SK-N-SH treated with all-trans-retinoic acid at 6 μM for 48 hours (cell line): ENCODE measurements around the gene GAMT.

Experiments
- ATAC-seq: fragments of 200-7000 bp; cut with Tn5 transposase; 3 replicates; pipeline ENCODE4 v1.9.1; 2020; ENCODE audit warnings: mild to moderate bottlenecking, moderate library complexity
- ARNTL ChIP-seq: fragments of 450-650 bp; formaldehyde crosslinking; IDR thresholded peaks from 2 replicates; pipeline ENCODE4 v1.5.0; 2020; ENCODE audit warnings: low read depth, mild to moderate bottlenecking, moderate library complexity, borderline replicate concordance
- CREB5 ChIP-seq: fragments of 250-450 bp; sonication (Bioruptor Pico); IDR thresholded peaks from 2 replicates; pipeline ENCODE4 v1.5.1; 2020; ENCODE audit warnings: low read depth, mild to moderate bottlenecking, moderate library complexity
- CSDC2 ChIP-seq: fragments of 250-450 bp; sonication (Bioruptor Pico); IDR thresholded peaks from 2 replicates; pipeline ENCODE4 v1.5.0; 2020; ENCODE audit warnings: mild to moderate bottlenecking, moderate library complexity
- CSRNP3 ChIP-seq: fragments of 250-450 bp; sonication (Bioruptor Pico); IDR thresholded peaks from 2 replicates; pipeline ENCODE4 v1.5.1; 2021; ENCODE audit warnings: mild to moderate bottlenecking, moderate library complexity
- ESRRG ChIP-seq: fragments of 250-450 bp; sonication (Bioruptor Pico); IDR thresholded peaks from 2 replicates; pipeline ENCODE4 v1.6.1; 2021; ENCODE audit warnings: mild to moderate bottlenecking
- GLIS3 ChIP-seq: fragments of 250-450 bp; sonication (Bioruptor Pico); IDR thresholded peaks from 2 replicates; pipeline ENCODE4 v1.5.0; 2020; ENCODE audit warnings: mild to moderate bottlenecking, moderate library complexity
- OSR1 ChIP-seq: fragments of 250-450 bp; sonication (Bioruptor Pico); IDR thresholded peaks from 2 replicates; pipeline ENCODE4 v1.8.0; 2022; ENCODE audit warnings: moderate library complexity, mild to moderate bottlenecking, inconsistent platforms
- PATZ1 ChIP-seq: fragments of 250-450 bp; sonication (Bioruptor Pico); IDR thresholded peaks from 2 replicates; pipeline ENCODE4 v1.8.0; 2020; ENCODE audit warnings: mild to moderate bottlenecking, moderate library complexity, borderline replicate concordance
- POU6F1 ChIP-seq: fragments of 250-450 bp; sonication (Bioruptor Pico); IDR thresholded peaks from 2 replicates; pipeline ENCODE4 v1.8.0; 2021; ENCODE audit warnings: low read depth, mild to moderate bottlenecking, moderate library complexity, borderline replicate concordance
- RARB ChIP-seq: fragments of 250-450 bp; sonication (Bioruptor Pico); IDR thresholded peaks from 2 replicates; pipeline ENCODE4 v1.8.0; 2021; ENCODE audit warnings: mild to moderate bottlenecking, moderate library complexity
- SNAI2 ChIP-seq: fragments of 250-450 bp; sonication (Bioruptor Pico); IDR thresholded peaks from 2 replicates; pipeline ENCODE4 v1.5.0; 2020; ENCODE audit warnings: mild to moderate bottlenecking, moderate library complexity
- TCF4 ChIP-seq: fragments of 250-450 bp; sonication (Bioruptor Pico); IDR thresholded peaks from 2 replicates; pipeline ENCODE4 v1.8.0; 2021; ENCODE audit warnings: mild to moderate bottlenecking, moderate library complexity, borderline replicate concordance
- TOX ChIP-seq: fragments of 250-450 bp; sonication (Bioruptor Pico); IDR thresholded peaks from 2 replicates; pipeline ENCODE4 v1.8.0; 2021; ENCODE audit warnings: mild to moderate bottlenecking, moderate library complexity, borderline replicate concordance
- TSHZ2 ChIP-seq: fragments of 250-450 bp; sonication (Bioruptor Pico); IDR thresholded peaks from 2 replicates; pipeline ENCODE4 v1.5.0; 2020; ENCODE audit warnings: mild to moderate bottlenecking, moderate library complexity
- ZC3H10 ChIP-seq: fragments of 250-450 bp; sonication (Bioruptor Pico); IDR thresholded peaks from 2 replicates; pipeline ENCODE4 v1.5.1; 2021; ENCODE audit warnings: mild to moderate bottlenecking, moderate library complexity
- ZFP30 ChIP-seq: fragments of 450-650 bp; formaldehyde crosslinking; IDR thresholded peaks from 2 replicates; pipeline ENCODE4 v1.5.0; 2022; ENCODE audit warnings: mild to moderate bottlenecking, moderate library complexity
- ZNF565 ChIP-seq: fragments of 450-650 bp; formaldehyde crosslinking; conservative IDR thresholded peaks from 2 replicates; pipeline ENCODE4 v1.5.0; 2020; ENCODE audit warnings: low read depth, mild to moderate bottlenecking, moderate library complexity
- ZNF8 ChIP-seq: fragments of 450-650 bp; formaldehyde crosslinking; IDR thresholded peaks from 2 replicates; pipeline ENCODE4 v1.5.0; 2020; ENCODE audit warnings: mild to moderate bottlenecking, moderate library complexity

GAMT gene

GRCh38 chr19:1383017-1383311 is 18.4 kb downstream of the GAMT start:
- ATAC-seq = no peak; the same call in 2 of the 3 replicates
- no peak for TF ChIP-seq OSR1
- no peak for TF ChIP-seq CSDC2 (CRISPR knock-in tag)
- no peak for TF ChIP-seq TSHZ2 (CRISPR knock-in tag)
- no peak for TF ChIP-seq ARNTL (CRISPR knock-in tag)
- no peak for TF ChIP-seq POU6F1
- no peak for TF ChIP-seq ZC3H10 (CRISPR knock-in tag)
- TF ChIP-seq ZNF565 (CRISPR knock-in tag) = no peak
- TF ChIP-seq PATZ1 (CRISPR knock-in tag) = no peak
- no peak for TF ChIP-seq SNAI2 (CRISPR knock-in tag)
- TF ChIP-seq TCF4 (CRISPR knock-in tag) = no peak
- no peak for TF ChIP-seq GLIS3 (CRISPR knock-in tag)
- TF ChIP-seq ESRRG (CRISPR knock-in tag) = no peak
- TF ChIP-seq ZFP30 (CRISPR knock-in tag) = no peak
- no peak for TF ChIP-seq CSRNP3 (CRISPR knock-in tag)
- no peak for TF ChIP-seq CREB5 (CRISPR knock-in tag)
- TF ChIP-seq ZNF8 (CRISPR knock-in tag) = no peak

GRCh38 chr19:1382250-1382649 is 19.1 kb downstream of the GAMT start:
- no peak for ATAC-seq
- TF ChIP-seq GLIS3 (CRISPR knock-in tag) = no peak

GRCh38 chr19:1379961-1380489 is 21.3 kb downstream of the GAMT start:
- no peak for ATAC-seq
- TF ChIP-seq POU6F1 (no peak), ZC3H10 (CRISPR knock-in tag) (no peak), RARB (CRISPR knock-in tag) (no peak), TOX (no peak), CSRNP3 (CRISPR knock-in tag) (no peak), TCF4 (CRISPR knock-in tag) (no peak), PATZ1 (CRISPR knock-in tag) (no peak)
